Loucy (cell line): ENCODE data around the gene RCE1.

Experiments
- H2AFZ ChIP-seq: fragments of 200-600 bp; sonication (generic); 2 replicates; pipeline ENCODE4 v1.6.0; 2016; ENCODE audit warnings: antibody characterized with exemption, mild to moderate bottlenecking, low read length, moderate library complexity
- H3F3A ChIP-seq: fragments of 200-600 bp; 2 replicates; pipeline ENCODE4 v1.6.0; 2016; ENCODE audit warnings: antibody characterized with exemption, low read depth, mild to moderate bottlenecking
- H3K27me3 ChIP-seq: fragments of 200-600 bp; sonication (generic); 2 replicates; pipeline ENCODE4 v1.6.1; 2014; ENCODE audit warnings: low read length, mild to moderate bottlenecking; ENCODE audit not compliant: insufficient read depth, poor library complexity, severe bottlenecking
- H3K36me3 ChIP-seq: fragments of 200-600 bp; sonication (generic); 2 replicates; pipeline ENCODE4 v1.6.1; 2016; ENCODE audit warnings: low read length; ENCODE audit not compliant: insufficient read depth
- H3K4me1 ChIP-seq: fragments of 200-600 bp; sonication (generic); 2 replicates; pipeline ENCODE4 v1.5.1; 2014; ENCODE audit warnings: low read length, mild to moderate bottlenecking; ENCODE audit not compliant: insufficient read depth, poor library complexity, severe bottlenecking
- H3K4me2 ChIP-seq: fragments of 200-600 bp; sonication (generic); 2 replicates; pipeline ENCODE4 v1.6.0; 2014; ENCODE audit warnings: antibody characterized with exemption, low read length, low read depth, mild to moderate bottlenecking; ENCODE audit not compliant: poor library complexity, severe bottlenecking
- H3K4me3 ChIP-seq: fragments of 200-600 bp; sonication (generic); 2 replicates; pipeline ENCODE4 v1.5.1; 2014; ENCODE audit warnings: low read length, mild to moderate bottlenecking, mixed read lengths; ENCODE audit not compliant: poor library complexity, severe bottlenecking
- H3K79me2 ChIP-seq: fragments of 200-600 bp; sonication (generic); 2 replicates; pipeline ENCODE4 v1.6.1; 2014; ENCODE audit warnings: low read length; ENCODE audit not compliant: insufficient read depth
- H3K9ac ChIP-seq: fragments of 200-600 bp; sonication (generic); 2 replicates; pipeline ENCODE4 v1.6.0; 2014; ENCODE audit warnings: mild to moderate bottlenecking, low read depth, low read length, moderate library complexity; ENCODE audit not compliant: poor library complexity, severe bottlenecking
- H3K9me2 ChIP-seq: fragments of 200-600 bp; sonication (generic); replicated peaks from 2 replicates; pipeline ENCODE4 v1.6.1; 2016; ENCODE audit warnings: low read depth, low read length, mixed read lengths
- H3K9me3 ChIP-seq: fragments of 200-600 bp; sonication (generic); 2 replicates; pipeline ENCODE4 v1.6.1; 2014; ENCODE audit warnings: mild to moderate bottlenecking, antibody characterized with exemption, low read length, low read depth; ENCODE audit not compliant: insufficient read depth
- H4K20me1 ChIP-seq: fragments of 200-600 bp; sonication (generic); 2 replicates; pipeline ENCODE4 v1.6.0; 2014; ENCODE audit warnings: antibody characterized with exemption, low read length, mild to moderate bottlenecking; ENCODE audit not compliant: insufficient read depth, poor library complexity, severe bottlenecking
- EZH2phosphoT487 ChIP-seq: fragments of 200-600 bp; IDR thresholded peaks from 2 replicates; pipeline ENCODE4 v1.6.1; 2018; ENCODE audit warnings: antibody characterized with exemption, mild to moderate bottlenecking, moderate library complexity, borderline replicate concordance
- TF ChIP-seq, protein P1 (sequence below): fragments of 200-600 bp; sonication (generic); conservative IDR thresholded peaks from 2 replicates; pipeline ENCODE4 v1.5.1; 2014; ENCODE audit warnings: mild to moderate bottlenecking, antibody characterized with exemption, low read length

The RCE1 gene

DNA sequence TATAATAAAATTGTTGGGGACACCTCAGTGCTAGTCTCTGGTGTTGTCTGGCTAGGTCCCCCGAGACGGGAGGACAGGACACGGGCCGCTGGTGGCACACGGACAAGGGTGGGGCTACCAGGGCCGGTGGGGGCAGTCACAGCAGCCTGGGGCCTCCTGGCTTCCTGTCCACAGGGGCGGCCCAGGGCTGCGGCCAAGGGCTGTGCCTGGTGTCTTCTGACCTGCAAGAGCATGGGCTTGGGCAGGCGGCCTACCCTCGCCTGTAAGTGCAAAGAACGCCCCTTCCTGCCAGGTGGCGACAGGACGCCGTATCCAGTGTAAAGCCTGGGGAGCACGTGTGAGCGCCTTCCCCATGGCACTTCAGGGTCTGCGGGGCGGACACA, 17.2 kb downstream of the RCE1 start:
- Histone ChIP-seq H3K36me3 (no peaks in the 10 kb centered on the region), H3K9ac (no peak overlapping the region), H3K9me2 (no peaks in the 10 kb centered on the region), H3F3A (no peaks in the 10 kb centered on the region), H4K20me1 (peaks cover 9% of the 10 kb centered on the region), H3K27me3 (no peaks in the 10 kb centered on the region), H3K4me2 (no peak overlapping the region), H3K4me1 (peaks cover 10% of the 10 kb centered on the region), H3K79me2 (peaks cover 28% of the 10 kb centered on the region), H3K9me3 (no peaks in the 10 kb centered on the region), H2AFZ (no peak overlapping the region), H3K4me3 (no peak overlapping the region)
- no peak for TF ChIP-seq EZH2phosphoT487
- TF ChIP-seq, protein P1, sequence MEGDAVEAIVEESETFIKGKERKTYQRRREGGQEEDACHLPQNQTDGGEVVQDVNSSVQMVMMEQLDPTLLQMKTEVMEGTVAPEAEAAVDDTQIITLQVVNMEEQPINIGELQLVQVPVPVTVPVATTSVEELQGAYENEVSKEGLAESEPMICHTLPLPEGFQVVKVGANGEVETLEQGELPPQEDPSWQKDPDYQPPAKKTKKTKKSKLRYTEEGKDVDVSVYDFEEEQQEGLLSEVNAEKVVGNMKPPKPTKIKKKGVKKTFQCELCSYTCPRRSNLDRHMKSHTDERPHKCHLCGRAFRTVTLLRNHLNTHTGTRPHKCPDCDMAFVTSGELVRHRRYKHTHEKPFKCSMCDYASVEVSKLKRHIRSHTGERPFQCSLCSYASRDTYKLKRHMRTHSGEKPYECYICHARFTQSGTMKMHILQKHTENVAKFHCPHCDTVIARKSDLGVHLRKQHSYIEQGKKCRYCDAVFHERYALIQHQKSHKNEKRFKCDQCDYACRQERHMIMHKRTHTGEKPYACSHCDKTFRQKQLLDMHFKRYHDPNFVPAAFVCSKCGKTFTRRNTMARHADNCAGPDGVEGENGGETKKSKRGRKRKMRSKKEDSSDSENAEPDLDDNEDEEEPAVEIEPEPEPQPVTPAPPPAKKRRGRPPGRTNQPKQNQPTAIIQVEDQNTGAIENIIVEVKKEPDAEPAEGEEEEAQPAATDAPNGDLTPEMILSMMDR: no peak

- no peaks in the 10 kb centered on the region for H3K9me3 ChIP-seq
- H3K9ac ChIP-seq: no peak overlapping the region
Observed at GRCh38 chr11:66861038-66861773, 18.0 kb downstream of the RCE1 start.

DNA sequence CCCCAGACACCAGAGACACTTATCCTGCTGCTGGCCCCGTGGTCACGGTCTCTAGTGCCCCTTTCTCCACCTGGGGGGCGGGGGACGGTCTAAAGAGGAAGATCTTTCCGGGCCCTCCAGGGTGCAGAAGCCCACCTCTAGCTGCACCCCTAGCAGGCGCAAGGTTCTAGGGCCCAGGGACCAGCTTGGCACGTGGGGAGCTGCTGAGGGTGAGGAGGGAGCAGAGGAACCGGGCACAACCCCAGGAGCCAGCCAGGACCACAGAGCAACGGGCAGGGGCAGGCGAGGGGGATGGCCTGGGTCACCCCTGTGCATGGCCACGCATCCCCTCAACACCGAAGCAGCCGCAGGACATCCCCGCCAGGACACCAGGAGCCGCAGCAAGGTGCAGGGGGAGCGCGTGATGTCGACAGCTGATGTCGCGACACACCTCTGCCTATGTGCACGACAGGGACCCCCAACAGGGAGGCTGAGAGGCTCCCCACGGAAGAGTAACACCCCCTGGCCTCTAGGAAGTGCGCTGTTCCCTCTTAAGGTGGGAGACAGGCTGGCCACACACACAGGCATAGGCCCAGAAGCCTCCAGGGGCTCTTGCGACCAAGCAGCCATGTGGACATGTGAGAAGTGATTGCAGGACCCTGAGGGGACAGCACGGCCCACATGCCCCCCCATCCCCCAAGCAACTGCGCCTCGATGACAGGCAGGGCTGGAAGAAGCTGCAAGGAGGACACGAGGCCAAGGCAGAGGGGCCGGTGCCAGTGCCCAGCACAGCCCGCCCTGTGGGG, 18.7 kb downstream of the RCE1 start:
- Histone ChIP-seq H3K36me3 (no peaks in the 10 kb centered on the region), H3K4me2 (no peak overlapping the region), H3F3A (no peaks in the 10 kb centered on the region), H3K4me1 (peaks cover 6% of the 10 kb centered on the region), H3K79me2 (peaks cover 24% of the 10 kb centered on the region), H4K20me1 (peaks cover 9% of the 10 kb centered on the region), H3K4me3 (no peak overlapping the region), H3K9ac (no peak overlapping the region), H3K9me2 (no peaks in the 10 kb centered on the region), H3K27me3 (no peaks in the 10 kb centered on the region), H3K9me3 (no peaks in the 10 kb centered on the region), H2AFZ (no peak overlapping the region)
- TF ChIP-seq, protein P1: no peak
- no peak for TF ChIP-seq EZH2phosphoT487

More at GRCh38 chr11:66861038-66861773, 18.0 kb downstream of the RCE1 start:
- peaks cover 24% of the 10 kb centered on the region for H3K79me2 ChIP-seq
- H3K4me2 ChIP-seq: no peak overlapping the region
- no peaks in the 10 kb centered on the region for H3K36me3 ChIP-seq
- no peak overlapping the region for H2AFZ ChIP-seq
- H3K27me3 ChIP-seq: no peaks in the 10 kb centered on the region
- H3F3A ChIP-seq: no peaks in the 10 kb centered on the region
- no peak overlapping the region for H3K4me3 ChIP-seq
- peaks cover 6% of the 10 kb centered on the region for H3K4me1 ChIP-seq
- no peaks in the 10 kb centered on the region for H3K9me2 ChIP-seq
- TF ChIP-seq EZH2phosphoT487: no peak
- TF ChIP-seq, protein P1: no peak
- H4K20me1 ChIP-seq: peaks cover 9% of the 10 kb centered on the region
